A673 (cell line): ENCODE results near the gene TTN.

Experiments
- EZH2 ChIP-seq: fragments of 200-600 bp; sonication (generic); IDR thresholded peaks from 2 replicates; pipeline ENCODE4 v1.6.1; 2017; ENCODE audit warnings: borderline replicate concordance, low read depth, mild to moderate bottlenecking, mixed read lengths, antibody characterized with exemption, low read length; ENCODE audit not compliant: poor library complexity, severe bottlenecking
- TF ChIP-seq, protein P1 (sequence below): fragments of 300-800, 200-600 bp; sonication (generic); conservative IDR thresholded peaks from 2 replicates; pipeline ENCODE4 v1.5.1; 2017; ENCODE audit warnings: low read depth, mild to moderate bottlenecking, antibody characterized with exemption, low read length, moderate library complexity, mixed read lengths

DNA sequence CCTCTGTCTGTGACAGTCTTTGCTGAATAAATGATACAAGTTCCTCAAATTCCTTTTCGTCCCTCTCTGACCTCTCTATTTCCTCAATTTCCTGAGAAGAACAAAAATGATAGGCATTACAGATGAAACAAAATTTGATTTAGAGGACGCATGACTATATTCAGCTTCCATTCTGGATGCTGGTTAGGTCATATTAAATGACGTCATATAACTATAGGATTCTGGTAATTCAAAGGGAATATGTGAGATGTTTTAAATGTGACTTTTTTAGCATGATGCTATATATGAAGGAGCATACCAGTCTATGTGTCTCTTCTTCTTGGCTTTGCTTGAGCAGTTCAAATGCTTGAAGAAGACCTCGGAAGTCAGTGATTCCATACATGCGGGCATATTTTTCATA, 102.3 kb downstream of the TTN start:
- TF ChIP-seq, protein P1, sequence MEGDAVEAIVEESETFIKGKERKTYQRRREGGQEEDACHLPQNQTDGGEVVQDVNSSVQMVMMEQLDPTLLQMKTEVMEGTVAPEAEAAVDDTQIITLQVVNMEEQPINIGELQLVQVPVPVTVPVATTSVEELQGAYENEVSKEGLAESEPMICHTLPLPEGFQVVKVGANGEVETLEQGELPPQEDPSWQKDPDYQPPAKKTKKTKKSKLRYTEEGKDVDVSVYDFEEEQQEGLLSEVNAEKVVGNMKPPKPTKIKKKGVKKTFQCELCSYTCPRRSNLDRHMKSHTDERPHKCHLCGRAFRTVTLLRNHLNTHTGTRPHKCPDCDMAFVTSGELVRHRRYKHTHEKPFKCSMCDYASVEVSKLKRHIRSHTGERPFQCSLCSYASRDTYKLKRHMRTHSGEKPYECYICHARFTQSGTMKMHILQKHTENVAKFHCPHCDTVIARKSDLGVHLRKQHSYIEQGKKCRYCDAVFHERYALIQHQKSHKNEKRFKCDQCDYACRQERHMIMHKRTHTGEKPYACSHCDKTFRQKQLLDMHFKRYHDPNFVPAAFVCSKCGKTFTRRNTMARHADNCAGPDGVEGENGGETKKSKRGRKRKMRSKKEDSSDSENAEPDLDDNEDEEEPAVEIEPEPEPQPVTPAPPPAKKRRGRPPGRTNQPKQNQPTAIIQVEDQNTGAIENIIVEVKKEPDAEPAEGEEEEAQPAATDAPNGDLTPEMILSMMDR, result no peak
- no peak for TF ChIP-seq EZH2
